IPS DF 6.9 (cell line): ENCODE results near the gene ANAPC2.
A peak's percentile ranks its signal among the peaks of the same experiment; 100 is the strongest.

Source experiments
- DNase-seq: peaks from one replicate; pipeline ENCODE4 v3.0.0-alpha.2; 2013; ENCODE audit warnings: low read depth, low spot score
- H3K27ac ChIP-seq: one replicate; pipeline ENCODE4 v1.5.1; 2013; ENCODE audit warnings: low read length, control low read depth
- H3K27me3 ChIP-seq: 2 replicates; pipeline ENCODE4 v1.6.1; 2013; ENCODE audit warnings: mild to moderate bottlenecking, low read length; ENCODE audit not compliant: control insufficient read depth, insufficient read depth
- H3K36me3 ChIP-seq: 2 replicates; pipeline ENCODE4 v1.6.1; 2013; ENCODE audit warnings: low read length; ENCODE audit not compliant: control insufficient read depth, insufficient read depth
- H3K4me1 ChIP-seq: 2 replicates; pipeline ENCODE4 v1.6.1; 2013; ENCODE audit warnings: low read length; ENCODE audit not compliant: control insufficient read depth, insufficient read depth
- H3K4me3 ChIP-seq: 2 replicates; pipeline ENCODE4 v1.5.1; 2013; ENCODE audit warnings: mild to moderate bottlenecking, low read length
- H3K9me3 ChIP-seq: 2 replicates; pipeline ENCODE4 v1.6.1; 2013; ENCODE audit warnings: low read length, inconsistent platforms; ENCODE audit not compliant: control insufficient read depth, insufficient read depth
- WGBS: extraction: QIAGEN DNeasy Blood & Tissue Kit; methylation state at CpG from one replicate; pipeline ENCODE4 v1.1.7; 2013; ENCODE audit warnings: mixed read lengths, missing lambda C conversion rate; ENCODE audit not compliant: insufficient read length, insufficient coverage; 5-methylcytosine and 5-hydroxymethylcytosine counted together

Gene ANAPC2

GRCh38 chr9:137165250-137165836 lies 23.0 kb downstream of the ANAPC2 start:
- H3K27ac ChIP-seq: no peak overlapping the region
- H3K4me3 ChIP-seq: no peak overlapping the region
- no peaks in the 10 kb centered on the region for H3K9me3 ChIP-seq
- peaks cover 42% of the 10 kb centered on the region for H3K27me3 ChIP-seq
- H3K4me1 ChIP-seq: peaks cover 13% of the 10 kb centered on the region
- no CpG with 5 or more reads among the region's 32 CpGs for WGBS
- H3K36me3 ChIP-seq: no peaks in the 10 kb centered on the region; the same call in 1 of the 2 replicates
- no peak for DNase-seq

- Histone ChIP-seq H3K4me3 (no peak overlapping the region), H3K27ac (no peak overlapping the region), H3K9me3 (no peaks in the 10 kb centered on the region), H3K4me1 (peaks cover 10% of the 10 kb centered on the region; the same call in 1 of the 2 replicates), H3K36me3 (no peaks in the 10 kb centered on the region; the same call in 1 of the 2 replicates), H3K27me3 (peaks cover 37% of the 10 kb centered on the region)
- no CpG with 5 or more reads among the region's 34 CpGs for WGBS
- no peak for DNase-seq
These were observed 23.8 kb downstream of the ANAPC2 start for GRCh38 chr9:137164370-137165249.

GRCh38 chr9:137163805-137164204 lies 24.6 kb downstream of the ANAPC2 start:
- DNase-seq: no peak
- H3K4me1 ChIP-seq: peaks cover 10% of the 10 kb centered on the region; the same call in 1 of the 2 replicates
- no peaks in the 10 kb centered on the region for H3K9me3 ChIP-seq
- no CpG with 5 or more reads among the region's 22 CpGs for WGBS
- H3K27ac ChIP-seq: no peak overlapping the region
- peaks cover 38% of the 10 kb centered on the region for H3K27me3 ChIP-seq
- no peaks in the 10 kb centered on the region; the same call in 1 of the 2 replicates for H3K36me3 ChIP-seq
- no peak overlapping the region for H3K4me3 ChIP-seq

GRCh38 chr9:137163365-137163715 lies 25.0 kb downstream of the ANAPC2 start:
- H3K27me3 ChIP-seq: peaks cover 38% of the 10 kb centered on the region

GRCh38 chr9:137162505-137163364 lies 25.6 kb downstream of the ANAPC2 start:
- H3K27me3 ChIP-seq: peaks cover 38% of the 10 kb centered on the region
- DNase-seq: no peak
- no peaks in the 10 kb centered on the region; the same call in 1 of the 2 replicates for H3K36me3 ChIP-seq
- peak overlapping the region; percentile 30; the same call in 1 of the 2 replicates for H3K4me3 ChIP-seq
- no peaks in the 10 kb centered on the region for H3K9me3 ChIP-seq
- no CpG with 5 or more reads among the region's 74 CpGs for WGBS
- no peak overlapping the region for H3K27ac ChIP-seq
- peaks cover 6% of the 10 kb centered on the region; the same call in 1 of the 2 replicates for H3K4me1 ChIP-seq

More at GRCh38 chr9:137163365-137163715, 25.0 kb downstream of the ANAPC2 start:
- no peak overlapping the region for H3K27ac ChIP-seq
- H3K4me1 ChIP-seq: peaks cover 8% of the 10 kb centered on the region; the same call in 1 of the 2 replicates
- no peaks in the 10 kb centered on the region for H3K9me3 ChIP-seq
- peak overlapping the region; percentile 30; the same call in 1 of the 2 replicates for H3K4me3 ChIP-seq
- H3K36me3 ChIP-seq: no peaks in the 10 kb centered on the region; the same call in 1 of the 2 replicates
- no CpG with 5 or more reads among the region's 26 CpGs for WGBS
- DNase-seq: no peak

- H3K4me3 ChIP-seq: peak overlapping the region; percentile 8; the same call in 1 of the 2 replicates
- H3K4me1 ChIP-seq: peaks cover 8% of the 10 kb centered on the region; the same call in 1 of the 2 replicates
- H3K36me3 ChIP-seq: no peaks in the 10 kb centered on the region; the same call in 1 of the 2 replicates
- no peaks in the 10 kb centered on the region for H3K9me3 ChIP-seq
- no CpG with 5 or more reads among the region's 71 CpGs for WGBS
- H3K27me3 ChIP-seq: peaks cover 30% of the 10 kb centered on the region
- H3K27ac ChIP-seq: no peak overlapping the region
- DNase-seq: no peak
These were observed 26.5 kb downstream of the ANAPC2 start for GRCh38 chr9:137161558-137162486.

- no CpG with 5 or more reads among the region's 56 CpGs for WGBS
- no peaks in the 10 kb centered on the region for H3K9me3 ChIP-seq
- peaks cover 24% of the 10 kb centered on the region; the same call in 1 of the 2 replicates for H3K27me3 ChIP-seq
These were observed 27.4 kb downstream of the ANAPC2 start for GRCh38 chr9:137160716-137161557.

GRCh38 chr9:137160054-137160425 lies 28.3 kb downstream of the ANAPC2 start:
- DNase-seq: no peak
- no peak overlapping the region for H3K27ac ChIP-seq
- H3K4me3 ChIP-seq: no peak overlapping the region
- no CpG with 5 or more reads among the region's 17 CpGs for WGBS
- peaks cover 28% of the 10 kb centered on the region; the same call in 1 of the 2 replicates for H3K27me3 ChIP-seq
- H3K9me3 ChIP-seq: no peaks in the 10 kb centered on the region
- peaks cover 10% of the 10 kb centered on the region; the same call in 1 of the 2 replicates for H3K4me1 ChIP-seq
- H3K36me3 ChIP-seq: no peaks in the 10 kb centered on the region; the same call in 1 of the 2 replicates

More at GRCh38 chr9:137160716-137161557, 27.4 kb downstream of the ANAPC2 start:
- no peak for DNase-seq
- Histone ChIP-seq H3K4me3 (peak overlapping the region; percentile 1; the same call in 1 of the 2 replicates), H3K27ac (no peak overlapping the region), H3K4me1 (peaks cover 10% of the 10 kb centered on the region; the same call in 1 of the 2 replicates), H3K36me3 (no peaks in the 10 kb centered on the region; the same call in 1 of the 2 replicates)
